Smooth muscle cell (in vitro differentiated cells): ENCODE results near the gene AP3D1. TPM values are rescaled to one million over a fixed set of nuclear protein-coding genes. Genes with fewer than 3 reads are reported as not detected.

Experiments used
- DNase-seq: peaks from one replicate; lab custom pipeline; 2025; ENCODE audit not compliant: unreplicated experiment; lab: John Stamatoyannopoulos, UW
- H2AFZ ChIP-seq: fragments of 200-600 bp; sonication (generic); 2 replicates; pipeline ENCODE4 v1.6.0; 2016; ENCODE audit warnings: antibody characterized with exemption, low read depth, mild to moderate bottlenecking
- H3F3A ChIP-seq: fragments of 200-600 bp; sonication (generic); 2 replicates; pipeline ENCODE4 v1.6.0; 2017; ENCODE audit warnings: antibody characterized with exemption, low read depth
- H3K27ac ChIP-seq: fragments of 200-600 bp; sonication (generic); 2 replicates; pipeline ENCODE4 v1.5.1; 2016; ENCODE audit warnings: low read depth, mild to moderate bottlenecking
- H3K27me3 ChIP-seq: fragments of 200-600 bp; sonication (generic); 2 replicates; pipeline ENCODE4 v1.6.1; 2016; ENCODE audit warnings: low read depth, mild to moderate bottlenecking
- H3K36me3 ChIP-seq: fragments of 200-600 bp; sonication (generic); 2 replicates; pipeline ENCODE4 v1.5.1; 2016; ENCODE audit warnings: low read depth
- H3K4me1 ChIP-seq: fragments of 200-600 bp; sonication (generic); 2 replicates; pipeline ENCODE4 v1.5.1; 2016; ENCODE audit warnings: low read depth
- H3K4me2 ChIP-seq: fragments of 200-600 bp; sonication (generic); 2 replicates; pipeline ENCODE4 v1.6.0; 2016; ENCODE audit warnings: mild to moderate bottlenecking
- H3K4me3 ChIP-seq: fragments of 200-600 bp; sonication (generic); 2 replicates; pipeline ENCODE4 v1.5.1; 2016; ENCODE audit warnings: mild to moderate bottlenecking
- H3K79me2 ChIP-seq: fragments of 200-600 bp; sonication (generic); 2 replicates; pipeline ENCODE4 v1.6.0; 2016; ENCODE audit warnings: low read depth, mild to moderate bottlenecking
- H3K9ac ChIP-seq: fragments of 200-600 bp; sonication (generic); 2 replicates; pipeline ENCODE4 v1.6.0; 2016; ENCODE audit warnings: low read depth
- H3K9me3 ChIP-seq: fragments of 200-600 bp; sonication (generic); replicated peaks from 2 replicates; pipeline ENCODE4 v1.5.1; 2016; ENCODE audit warnings: low read depth
- H4K20me1 ChIP-seq: fragments of 200-600 bp; sonication (generic); 2 replicates; pipeline ENCODE4 v1.6.0; 2016; ENCODE audit warnings: low read depth
- WGBS: methylation state at CpG from one replicate; pipeline ENCODE4 v1.1.7; 2016; ENCODE audit warnings: low lambda C conversion rate; 5-methylcytosine and 5-hydroxymethylcytosine counted together
- polyA plus RNA-seq: library from polyadenylated mRNA; unstranded; fragments of >200 nt; fragmentation: Nextera tagmentation; extraction: Ambion mirVana; gene quantifications from 2 replicates; pipeline ENCODE4 v1.2.1, GENCODE V29; 2016
- total RNA-seq: library from RNA; depleted of rRNA; stranded (reverse); fragments of >200 nt; gene quantifications from 2 replicates; pipeline ENCODE4 v1.2.3, GENCODE V29; 2014
- TF ChIP-seq, protein P1 (sequence below): fragments of 200-600 bp; sonication (generic); IDR thresholded peaks from 2 replicates; pipeline ENCODE4 v1.5.1; 2017; ENCODE audit warnings: borderline replicate concordance, mild to moderate bottlenecking, antibody characterized with exemption; ENCODE audit not compliant: insufficient read depth, poor library complexity, severe bottlenecking

AP3D1 gene
- total and polyA plus RNA-seq, 2 experiments from 2014 or later = 66.2 to 81.0 TPM

DNA sequence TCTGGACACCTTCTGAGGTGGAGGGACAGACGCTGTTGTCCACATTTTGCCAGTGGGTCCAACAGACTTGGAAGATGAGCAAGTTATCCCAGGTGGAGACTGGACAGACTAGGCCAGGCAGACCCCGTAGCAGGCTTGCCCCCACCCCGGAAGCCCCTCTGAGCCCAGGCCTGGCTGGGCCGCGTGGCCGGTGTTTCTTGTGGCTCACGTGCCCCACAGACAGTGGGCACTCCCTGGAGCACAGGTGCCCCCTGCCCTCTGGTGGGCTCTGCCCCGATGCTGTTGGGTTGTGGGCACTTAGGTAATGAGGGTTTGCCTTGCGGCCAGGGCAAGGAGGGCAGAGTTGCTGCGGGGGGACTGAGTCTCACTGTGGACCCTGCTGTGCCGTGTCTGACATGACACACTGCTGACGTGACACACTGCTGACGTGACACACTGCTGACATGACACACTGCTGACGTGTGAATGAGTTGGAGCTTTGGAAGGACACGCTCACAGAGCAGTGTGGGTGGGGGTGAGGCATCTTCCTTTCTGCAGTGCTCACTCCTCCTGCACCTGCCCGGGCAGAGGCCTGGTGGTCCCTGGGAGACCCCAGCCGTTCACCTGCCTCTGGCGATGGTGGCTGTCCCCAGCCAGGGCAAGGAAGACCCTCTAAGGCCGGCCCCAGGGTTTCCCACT, 37.5 kb upstream of the AP3D1 start:
- Histone ChIP-seq H3K4me1 (peaks cover 3% of the 10 kb centered on the region), H3F3A (peaks cover 4% of the 10 kb centered on the region), H3K9ac (no peak overlapping the region), H4K20me1 (peaks cover 66% of the 10 kb centered on the region), H3K27me3 (no peaks in the 10 kb centered on the region), H2AFZ (no peak overlapping the region), H3K9me3 (no peaks in the 10 kb centered on the region), H3K79me2 (peaks cover 22% of the 10 kb centered on the region), H3K4me2 (no peak overlapping the region), H3K4me3 (no peak overlapping the region), H3K27ac (no peak overlapping the region), H3K36me3 (no peaks in the 10 kb centered on the region)
- no peak for DNase-seq
- 94% methylated on average over 19 of the region's 19 CpGs for WGBS
- TF ChIP-seq, protein P1, sequence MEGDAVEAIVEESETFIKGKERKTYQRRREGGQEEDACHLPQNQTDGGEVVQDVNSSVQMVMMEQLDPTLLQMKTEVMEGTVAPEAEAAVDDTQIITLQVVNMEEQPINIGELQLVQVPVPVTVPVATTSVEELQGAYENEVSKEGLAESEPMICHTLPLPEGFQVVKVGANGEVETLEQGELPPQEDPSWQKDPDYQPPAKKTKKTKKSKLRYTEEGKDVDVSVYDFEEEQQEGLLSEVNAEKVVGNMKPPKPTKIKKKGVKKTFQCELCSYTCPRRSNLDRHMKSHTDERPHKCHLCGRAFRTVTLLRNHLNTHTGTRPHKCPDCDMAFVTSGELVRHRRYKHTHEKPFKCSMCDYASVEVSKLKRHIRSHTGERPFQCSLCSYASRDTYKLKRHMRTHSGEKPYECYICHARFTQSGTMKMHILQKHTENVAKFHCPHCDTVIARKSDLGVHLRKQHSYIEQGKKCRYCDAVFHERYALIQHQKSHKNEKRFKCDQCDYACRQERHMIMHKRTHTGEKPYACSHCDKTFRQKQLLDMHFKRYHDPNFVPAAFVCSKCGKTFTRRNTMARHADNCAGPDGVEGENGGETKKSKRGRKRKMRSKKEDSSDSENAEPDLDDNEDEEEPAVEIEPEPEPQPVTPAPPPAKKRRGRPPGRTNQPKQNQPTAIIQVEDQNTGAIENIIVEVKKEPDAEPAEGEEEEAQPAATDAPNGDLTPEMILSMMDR = no peak

DNA sequence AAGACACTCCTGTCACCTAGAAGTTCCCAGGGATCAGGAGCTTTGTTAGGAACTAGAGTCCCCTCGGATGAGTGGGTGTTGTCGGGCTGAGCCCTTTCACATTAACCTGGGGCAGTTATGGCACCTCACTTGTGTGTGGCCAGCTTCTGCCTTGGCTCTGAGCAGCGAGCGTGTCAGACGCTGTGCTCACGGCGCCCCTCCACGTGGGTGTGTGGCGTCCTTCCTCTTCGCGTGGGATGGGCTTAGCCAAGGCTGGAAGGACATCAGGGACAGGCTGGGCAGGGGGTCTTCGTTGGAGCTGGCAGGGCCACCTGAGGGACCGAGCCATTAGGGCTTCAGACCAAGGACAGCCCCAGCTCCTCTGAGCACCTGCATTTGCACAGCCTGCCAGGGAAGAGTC, 35.8 kb upstream of the AP3D1 start:
- H3K36me3 ChIP-seq = no peaks in the 10 kb centered on the region
- H3K4me2 ChIP-seq = no peak overlapping the region
- H3K79me2 ChIP-seq = peaks cover 37% of the 10 kb centered on the region
- no peaks in the 10 kb centered on the region for H3K9me3 ChIP-seq
- 98% methylated on average over 13 of the region's 13 CpGs for WGBS
- TF ChIP-seq, protein P1 = no peak
- no peak for DNase-seq
- no peak overlapping the region for H2AFZ ChIP-seq
- H3F3A ChIP-seq = peaks cover 4% of the 10 kb centered on the region
- H3K4me3 ChIP-seq = no peak overlapping the region
- H3K4me1 ChIP-seq = peaks cover 3% of the 10 kb centered on the region
- H4K20me1 ChIP-seq = peaks cover 83% of the 10 kb centered on the region
- no peak overlapping the region for H3K9ac ChIP-seq
- no peaks in the 10 kb centered on the region for H3K27me3 ChIP-seq
- H3K27ac ChIP-seq = no peak overlapping the region

DNA sequence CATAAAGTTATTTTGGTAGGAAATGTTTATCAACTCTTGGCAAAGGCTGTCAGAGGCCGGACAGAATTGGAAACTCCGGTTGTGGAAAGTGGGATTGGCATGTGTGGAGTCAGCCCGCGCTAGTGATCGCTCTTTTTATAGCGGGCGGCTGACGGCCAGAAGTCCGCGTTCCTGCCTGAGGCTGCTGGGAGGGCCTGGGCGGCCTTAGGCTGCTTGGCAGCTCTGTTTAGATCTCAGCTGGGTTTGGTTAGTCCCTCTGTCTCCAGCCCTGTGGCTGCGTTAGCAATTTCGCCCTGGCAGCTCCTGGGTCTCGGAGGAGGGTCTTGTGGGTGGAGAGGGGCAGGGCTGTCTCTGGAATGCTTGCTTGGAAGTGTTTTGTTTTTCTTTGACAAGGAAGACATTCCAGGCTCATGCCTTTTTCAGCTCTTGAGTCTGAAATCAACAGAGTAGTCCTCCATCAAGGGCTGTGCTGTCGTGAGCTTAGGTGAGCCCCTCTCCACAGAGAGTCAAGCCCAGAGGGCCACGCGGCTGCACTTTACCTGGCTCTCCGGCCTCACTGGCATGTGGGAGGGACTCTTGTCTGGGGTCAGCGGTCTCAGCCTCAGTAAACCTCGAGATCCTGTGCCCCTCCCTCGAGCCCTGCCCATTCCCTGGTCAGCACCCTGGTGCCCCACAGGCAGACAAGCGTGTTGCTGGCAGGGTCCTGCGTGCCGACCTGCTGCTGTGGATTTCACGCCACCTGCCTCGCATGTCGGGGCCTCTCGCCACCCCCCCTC, 34.9 kb upstream of the AP3D1 start:
- H3K4me1 ChIP-seq = peaks cover 3% of the 10 kb centered on the region
- H3K27ac ChIP-seq = peak overlapping the region; percentile 76
- H4K20me1 ChIP-seq = peaks cover 92% of the 10 kb centered on the region
- H3K4me3 ChIP-seq = no peak overlapping the region
- H3K79me2 ChIP-seq = peaks cover 44% of the 10 kb centered on the region
- no peaks in the 10 kb centered on the region for H3K27me3 ChIP-seq
- 51% methylated on average over 28 of the region's 28 CpGs for WGBS
- TF ChIP-seq, protein P1 = no peak
- peaks cover 4% of the 10 kb centered on the region for H3F3A ChIP-seq
- no peaks in the 10 kb centered on the region for H3K36me3 ChIP-seq
- no peaks in the 10 kb centered on the region for H3K9me3 ChIP-seq
- peak; percentile 11 for DNase-seq
- H2AFZ ChIP-seq = no peak overlapping the region
- H3K9ac ChIP-seq = no peak overlapping the region
- peak overlapping the region; percentile 26 for H3K4me2 ChIP-seq
